Chondrocyte (in vitro differentiated cells): ENCODE measurements around the gene PERM1. TPM values are rescaled to one million over a fixed set of nuclear protein-coding genes. Genes with fewer than 3 reads are reported as not detected.

ENCODE experiments used
- DNase-seq: peaks from one replicate; pipeline ENCODE4 v3.0.0; 2021; ENCODE audit warnings: mixed read lengths, low spot score
- H3K27ac Mint-ChIP-seq: one replicate; pipeline ENCODE4 v1.8.0; 2021; ENCODE audit warnings: mild to moderate bottlenecking, moderate library complexity, mixed read lengths; ENCODE audit not compliant: unreplicated experiment
- H3K27me3 Mint-ChIP-seq: 2 replicates; pipeline ENCODE4 v1.8.0; 2021; ENCODE audit warnings: low read depth, mixed read lengths
- H3K36me3 Mint-ChIP-seq: 2 replicates; pipeline ENCODE4 v1.8.0; 2021; ENCODE audit warnings: low read depth, mixed read lengths
- H3K4me1 Mint-ChIP-seq: 2 replicates; pipeline ENCODE4 v1.8.0; 2021; ENCODE audit warnings: low read depth, mild to moderate bottlenecking, mixed read lengths
- H3K4me3 Mint-ChIP-seq: one replicate; pipeline ENCODE4 v1.8.0; 2021; ENCODE audit warnings: mild to moderate bottlenecking, moderate library complexity, mixed read lengths; ENCODE audit not compliant: unreplicated experiment
- H3K9me3 Mint-ChIP-seq: 2 replicates; pipeline ENCODE4 v1.8.0; 2021; ENCODE audit warnings: low read depth, mixed read lengths
- total RNA-seq: library from RNA; stranded (reverse); gene quantifications from 3 replicates; pipeline ENCODE4 v1.2.1, GENCODE V29; 2021
- TF ChIP-seq, protein P1 (sequence below): fragments of 200-600 bp; sonication (generic); IDR thresholded peaks from 2 replicates; pipeline ENCODE4 v1.5.0; 2021; ENCODE audit warnings: antibody characterized with exemption, mild to moderate bottlenecking, moderate library complexity

The PERM1 gene
- total RNA-seq, 1 donor from 2014 or later = 0.37 TPM

DNA sequence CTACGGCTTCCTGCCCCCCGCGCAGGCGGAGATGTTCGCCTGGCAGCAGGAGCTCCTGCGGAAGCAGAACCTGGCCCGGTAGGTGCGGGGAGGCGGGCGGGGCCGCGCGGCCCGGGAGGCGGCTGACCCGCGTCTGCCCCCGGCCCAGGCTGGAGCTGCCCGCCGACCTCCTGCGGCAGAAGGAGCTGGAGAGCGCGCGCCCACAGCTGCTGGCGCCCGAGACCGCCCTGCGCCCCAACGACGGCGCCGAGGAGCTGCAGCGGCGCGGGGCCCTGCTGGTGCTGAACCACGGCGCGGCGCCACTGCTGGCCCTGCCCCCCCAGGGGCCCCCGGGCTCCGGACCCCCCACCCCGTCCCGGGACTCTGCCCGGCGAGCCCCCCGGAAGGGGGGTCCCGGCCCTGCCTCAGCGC, 39.5 kb downstream of the PERM1 start:
- peaks cover 31% of the 10 kb centered on the region for H3K4me1 Mint-ChIP-seq
- no peak overlapping the region for H3K27ac Mint-ChIP-seq
- H3K9me3 Mint-ChIP-seq = no peaks in the 10 kb centered on the region
- TF ChIP-seq, protein P1, sequence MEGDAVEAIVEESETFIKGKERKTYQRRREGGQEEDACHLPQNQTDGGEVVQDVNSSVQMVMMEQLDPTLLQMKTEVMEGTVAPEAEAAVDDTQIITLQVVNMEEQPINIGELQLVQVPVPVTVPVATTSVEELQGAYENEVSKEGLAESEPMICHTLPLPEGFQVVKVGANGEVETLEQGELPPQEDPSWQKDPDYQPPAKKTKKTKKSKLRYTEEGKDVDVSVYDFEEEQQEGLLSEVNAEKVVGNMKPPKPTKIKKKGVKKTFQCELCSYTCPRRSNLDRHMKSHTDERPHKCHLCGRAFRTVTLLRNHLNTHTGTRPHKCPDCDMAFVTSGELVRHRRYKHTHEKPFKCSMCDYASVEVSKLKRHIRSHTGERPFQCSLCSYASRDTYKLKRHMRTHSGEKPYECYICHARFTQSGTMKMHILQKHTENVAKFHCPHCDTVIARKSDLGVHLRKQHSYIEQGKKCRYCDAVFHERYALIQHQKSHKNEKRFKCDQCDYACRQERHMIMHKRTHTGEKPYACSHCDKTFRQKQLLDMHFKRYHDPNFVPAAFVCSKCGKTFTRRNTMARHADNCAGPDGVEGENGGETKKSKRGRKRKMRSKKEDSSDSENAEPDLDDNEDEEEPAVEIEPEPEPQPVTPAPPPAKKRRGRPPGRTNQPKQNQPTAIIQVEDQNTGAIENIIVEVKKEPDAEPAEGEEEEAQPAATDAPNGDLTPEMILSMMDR = no peak
- H3K4me3 Mint-ChIP-seq = no peak overlapping the region
- DNase-seq = no peak
- peaks cover 5% of the 10 kb centered on the region for H3K36me3 Mint-ChIP-seq
- no peaks in the 10 kb centered on the region for H3K27me3 Mint-ChIP-seq

DNA sequence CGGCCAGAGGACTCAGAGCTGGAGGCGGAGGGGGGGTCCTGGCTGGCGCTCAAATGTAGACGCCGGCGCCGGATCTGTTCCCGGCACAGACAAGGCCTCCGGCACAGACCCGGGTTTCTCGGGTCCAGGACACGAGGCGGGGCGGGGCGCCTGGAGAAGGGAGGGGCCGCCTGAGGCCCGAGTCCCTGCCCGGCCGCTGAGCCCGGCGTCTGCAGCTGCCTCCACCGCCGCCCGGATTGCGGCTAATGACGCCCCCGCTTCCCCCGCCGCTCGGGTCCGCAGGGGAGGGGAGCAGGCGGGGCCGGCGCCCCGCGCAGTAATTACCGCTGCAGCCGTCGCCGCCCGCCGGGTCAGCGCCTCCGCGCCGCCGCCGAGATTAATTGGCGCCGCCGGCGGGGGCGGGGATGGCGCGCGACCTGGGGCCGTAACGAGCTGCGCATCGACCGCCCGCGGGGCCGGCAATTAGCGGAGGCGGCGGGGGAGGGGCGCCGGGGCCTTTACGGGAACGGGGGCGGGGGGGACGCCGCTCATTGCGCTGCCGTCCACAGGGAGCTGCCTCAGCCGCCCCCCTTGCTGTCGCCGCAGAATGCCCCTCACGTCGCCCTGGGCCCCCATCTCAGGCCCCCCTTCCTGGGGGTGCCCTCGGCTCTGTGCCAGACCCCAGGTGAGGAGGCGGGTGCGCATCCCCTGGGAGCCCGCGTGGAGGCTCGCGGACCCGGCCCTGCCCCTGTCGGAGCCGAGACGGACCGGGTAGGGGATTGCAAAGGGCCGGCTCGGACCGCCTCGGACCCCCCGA, 40.1 kb downstream of the PERM1 start:
- Mint-ChIP-seq H3K27ac (no peak overlapping the region), H3K4me1 (peaks cover 31% of the 10 kb centered on the region), H3K4me3 (peak overlapping the region; percentile 50), H3K9me3 (no peaks in the 10 kb centered on the region), H3K27me3 (no peaks in the 10 kb centered on the region), H3K36me3 (peaks cover 2% of the 10 kb centered on the region)
- TF ChIP-seq, protein P1 = no peak
- DNase-seq = no peak

DNA sequence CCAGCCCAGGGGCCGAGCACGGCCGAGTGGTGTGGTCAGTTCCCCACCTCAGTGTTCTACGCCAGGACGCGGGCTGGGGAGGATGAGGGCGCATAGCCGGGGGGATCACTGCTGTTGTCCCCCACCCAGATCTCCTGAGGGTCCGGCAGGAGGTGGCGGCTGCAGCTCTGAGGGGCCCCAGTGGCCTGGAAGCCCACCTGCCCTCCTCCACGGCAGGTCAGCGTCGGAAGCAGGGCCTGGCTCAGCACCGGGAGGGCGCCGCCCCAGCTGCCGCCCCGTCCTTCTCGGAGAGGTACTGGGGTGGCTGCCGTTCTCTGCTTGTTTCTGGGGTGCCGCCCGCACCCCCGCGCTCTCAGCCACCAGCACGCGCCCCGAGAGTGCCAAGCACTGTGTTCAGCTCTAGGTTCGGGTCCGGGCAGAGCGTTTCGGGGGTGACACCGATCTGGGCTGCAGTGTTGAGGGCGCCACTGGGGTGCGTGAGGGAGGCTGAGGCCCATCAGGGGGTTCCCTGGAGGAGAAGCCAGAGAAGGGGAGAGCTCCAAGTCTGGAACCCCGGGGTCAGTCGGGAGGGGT, 40.8 kb downstream of the PERM1 start:
- Mint-ChIP-seq H3K4me3 (peak overlapping the region; percentile 50), H3K27ac (peak overlapping the region; percentile 17), H3K27me3 (no peaks in the 10 kb centered on the region)

DNA sequence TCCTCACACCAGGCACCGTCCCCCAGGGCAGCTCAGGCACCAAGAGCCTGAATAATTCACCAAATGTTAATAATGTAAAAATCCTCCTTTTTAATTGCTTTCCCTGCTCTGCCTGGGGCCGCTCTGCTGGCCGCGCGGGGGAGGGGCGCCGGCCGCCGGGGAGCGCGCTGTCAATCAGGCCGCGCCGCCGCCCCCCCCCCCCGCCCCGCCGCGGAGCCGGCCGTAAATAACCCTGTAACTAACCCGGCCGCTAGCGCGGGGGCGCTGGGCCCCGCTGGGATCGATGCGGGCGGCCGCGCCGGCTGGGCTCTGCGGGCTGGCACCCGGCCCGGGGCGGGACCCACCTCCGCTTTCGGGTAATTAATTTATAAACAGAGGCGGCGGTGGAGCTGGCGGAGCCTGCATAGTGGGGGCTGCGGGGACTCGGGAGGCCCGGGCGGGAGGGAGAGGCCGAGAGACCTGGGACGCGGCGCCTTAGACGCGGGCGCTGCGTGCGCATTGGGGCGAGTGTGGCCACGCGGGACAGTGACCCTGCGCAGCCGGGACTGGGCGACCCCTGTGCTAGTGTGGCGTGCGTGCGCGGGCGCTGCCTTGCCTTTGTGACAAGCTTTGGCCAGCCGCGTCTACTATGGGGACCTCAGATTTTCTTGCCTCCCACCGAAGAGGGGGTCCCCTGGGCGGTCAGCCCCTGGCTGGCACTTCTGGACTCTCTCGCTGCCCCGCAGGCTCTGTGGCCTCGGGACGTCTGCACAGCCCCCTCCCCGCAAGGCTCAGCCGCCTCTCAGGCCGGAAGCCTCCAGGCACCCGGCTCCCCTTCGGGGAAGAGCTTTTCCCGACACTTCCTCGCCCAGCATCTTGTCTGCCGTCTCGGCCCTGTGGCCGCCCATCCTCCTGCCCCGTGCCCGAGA, 41.5 kb downstream of the PERM1 start:
- DNase-seq = no peak

More for the DNA sequence above, 40.8 kb downstream of the PERM1 start:
- TF ChIP-seq, protein P1 = no peak
- Mint-ChIP-seq H3K36me3 (peaks cover 2% of the 10 kb centered on the region), H3K4me1 (peaks cover 31% of the 10 kb centered on the region), H3K9me3 (no peaks in the 10 kb centered on the region)
- DNase-seq = no peak

More for the DNA sequence above, 41.5 kb downstream of the PERM1 start:
- no peaks in the 10 kb centered on the region for H3K27me3 Mint-ChIP-seq
- H3K4me3 Mint-ChIP-seq = peak overlapping the region; percentile 40
- TF ChIP-seq, protein P1 = peak; percentile 51
- H3K4me1 Mint-ChIP-seq = peaks cover 35% of the 10 kb centered on the region
- H3K27ac Mint-ChIP-seq = peak overlapping the region; percentile 17
- H3K36me3 Mint-ChIP-seq = peaks cover 2% of the 10 kb centered on the region
- H3K9me3 Mint-ChIP-seq = no peaks in the 10 kb centered on the region
